Caco-2 (cell line): ENCODE data around the gene TANK. TPM values are rescaled to one million over a fixed set of nuclear protein-coding genes. Genes with fewer than 3 reads are reported as not detected.

Experiments
- BruUV-seq: library from RNA; stranded (reverse); fragments of 400-500 nt; replicated peaks from 2 replicates; lab custom pipeline; 2021; lab: Mats Ljungman, UMichigan
- CTCF ChIA-PET: fragments of 300-600 bp; sonication (Branson Sonifier 250); formaldehyde crosslinking; loops from one replicate; lab custom pipeline; 2022; ENCODE audit warnings: antibody characterized with exemption; lab: Charles Lee
- POLR2A ChIA-PET: fragments of 300-600 bp; sonication (Branson Sonifier 250); formaldehyde crosslinking; loops from one replicate; lab custom pipeline; 2022; ENCODE audit warnings: antibody characterized with exemption; lab: Charles Lee
- DNase-seq, 2 experiments: peaks; one replicate each; pipeline versions ENCODE4 v3.0.0 to v3.0.0-alpha.2; 2020 to 2022
- H3K27me3 ChIP-seq: replicated peaks from 2 replicates; pipeline ENCODE4 v1.6.0; 2011; ENCODE audit warnings: low read length; ENCODE audit not compliant: control insufficient read depth, insufficient read depth
- H3K36me3 ChIP-seq: 2 replicates; pipeline ENCODE4 v1.5.1; 2011; ENCODE audit warnings: low read length; ENCODE audit not compliant: control insufficient read depth, insufficient read depth
- H3K4me1 ChIP-seq: fragments of 250-450 bp; sonication (Bioruptor Pico); 2 replicates; pipeline ENCODE4 v1.5.1; 2020; ENCODE audit warnings: mild to moderate bottlenecking
- H3K4me3 ChIP-seq: 2 replicates; pipeline ENCODE4 v1.5.1; 2011; ENCODE audit warnings: low read depth, mild to moderate bottlenecking, control low read depth, low read length
- H3K9me3 ChIP-seq: fragments of 250-450 bp; sonication (Bioruptor Pico); 2 replicates; pipeline ENCODE4 v1.5.1; 2020; ENCODE audit warnings: mild to moderate bottlenecking, moderate library complexity
- H3K27ac Mint-ChIP-seq: one replicate; pipeline ENCODE4 v1.8.0; 2022; ENCODE audit warnings: mixed read lengths; ENCODE audit not compliant: unreplicated experiment
- H3K27me3 Mint-ChIP-seq: one replicate; pipeline ENCODE4 v1.8.0; 2022; ENCODE audit warnings: mixed read lengths; ENCODE audit not compliant: insufficient read depth, unreplicated experiment
- H3K36me3 Mint-ChIP-seq: one replicate; pipeline ENCODE4 v1.8.0; 2022; ENCODE audit warnings: mild to moderate bottlenecking, mixed read lengths; ENCODE audit not compliant: insufficient read depth, unreplicated experiment
- H3K4me1 Mint-ChIP-seq: one replicate; pipeline ENCODE4 v1.8.0; 2022; ENCODE audit warnings: low read depth, mixed read lengths; ENCODE audit not compliant: unreplicated experiment
- H3K4me3 Mint-ChIP-seq: one replicate; pipeline ENCODE4 v1.8.0; 2022; ENCODE audit warnings: mild to moderate bottlenecking, moderate library complexity, mixed read lengths; ENCODE audit not compliant: unreplicated experiment
- H3K9me3 Mint-ChIP-seq: one replicate; pipeline ENCODE4 v1.8.0; 2022; ENCODE audit warnings: mixed read lengths; ENCODE audit not compliant: unreplicated experiment
- intact Hi-C: fragments of 100-400 bp; cut with micrococcal nuclease; formaldehyde crosslinking; loops from one replicate; pipeline ENCODE4 v1.10.0; 2022; ENCODE audit not compliant: unreplicated experiment
- total RNA-seq: library from RNA; stranded (reverse); gene quantifications from 2 replicates; pipeline ENCODE4 v1.2.3, GENCODE V29; 2022
- TF ChIP-seq, protein P1 (sequence below), 2 experiments: fragments of 200-600 bp in 1 of 2; IDR thresholded peaks; 1 replicate in 1 of 2; 2 replicates in 1 of 2; pipeline versions ENCODE4 v1.5.1 to v1.8.0; 2011 to 2022; ENCODE audit warnings: antibody characterized with exemption in 1 of 2, control low read depth in 1 of 2, inconsistent platforms in 1 of 2, low read depth in 1 of 2, low read length in 1 of 2, mild to moderate bottlenecking in 1 of 2, moderate library complexity in 1 of 2; ENCODE audit not compliant: insufficient read depth in 1 of 2, severe bottlenecking in 1 of 2, unreplicated experiment in 1 of 2

The TANK gene
- total RNA-seq, 1 experiment from 2014 or later = 56.0 TPM

DNA sequence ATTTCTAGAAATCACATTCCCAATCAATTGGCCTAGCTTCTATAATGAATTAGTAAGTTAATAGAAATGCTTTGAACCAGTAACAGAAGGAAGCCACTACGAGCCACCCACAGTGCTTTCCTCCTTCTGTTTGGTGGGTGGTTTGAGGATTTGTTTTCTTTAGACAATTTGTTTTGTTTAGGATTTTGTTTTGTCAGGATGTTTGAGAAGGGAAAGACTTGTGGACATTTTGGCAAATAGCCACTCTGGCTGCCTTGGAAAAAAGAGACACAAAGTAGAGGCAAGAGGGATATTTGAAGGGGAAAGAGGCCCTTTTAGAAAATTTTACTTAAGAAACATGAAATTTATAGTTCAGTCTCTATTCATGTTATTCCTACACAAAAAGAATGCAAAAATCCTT is 47.7 kb downstream of the TANK start:
- no peaks in the 10 kb centered on the region for H3K9me3 ChIP-seq
- ChIA-PET CTCF (no interaction called here), POLR2A (no interaction called here)
- no peaks in the 10 kb centered on the region for H3K27me3 ChIP-seq
- intact Hi-C loops = no loop called here
- no peaks in the 10 kb centered on the region; the same call in 1 of the 2 replicates for H3K36me3 ChIP-seq
- Mint-ChIP-seq H3K4me3 (no peak overlapping the region), H3K27me3 (no peaks in the 10 kb centered on the region), H3K4me1 (no peaks in the 10 kb centered on the region), H3K27ac (no peak overlapping the region), H3K9me3 (no peaks in the 10 kb centered on the region), H3K36me3 (peaks cover 7% of the 10 kb centered on the region)
- H3K4me1 ChIP-seq = no peaks in the 10 kb centered on the region
- no peak for DNase-seq
- no TSS peak for BruUV-seq
- H3K4me3 ChIP-seq = no peak overlapping the region
- TF ChIP-seq, protein P1, sequence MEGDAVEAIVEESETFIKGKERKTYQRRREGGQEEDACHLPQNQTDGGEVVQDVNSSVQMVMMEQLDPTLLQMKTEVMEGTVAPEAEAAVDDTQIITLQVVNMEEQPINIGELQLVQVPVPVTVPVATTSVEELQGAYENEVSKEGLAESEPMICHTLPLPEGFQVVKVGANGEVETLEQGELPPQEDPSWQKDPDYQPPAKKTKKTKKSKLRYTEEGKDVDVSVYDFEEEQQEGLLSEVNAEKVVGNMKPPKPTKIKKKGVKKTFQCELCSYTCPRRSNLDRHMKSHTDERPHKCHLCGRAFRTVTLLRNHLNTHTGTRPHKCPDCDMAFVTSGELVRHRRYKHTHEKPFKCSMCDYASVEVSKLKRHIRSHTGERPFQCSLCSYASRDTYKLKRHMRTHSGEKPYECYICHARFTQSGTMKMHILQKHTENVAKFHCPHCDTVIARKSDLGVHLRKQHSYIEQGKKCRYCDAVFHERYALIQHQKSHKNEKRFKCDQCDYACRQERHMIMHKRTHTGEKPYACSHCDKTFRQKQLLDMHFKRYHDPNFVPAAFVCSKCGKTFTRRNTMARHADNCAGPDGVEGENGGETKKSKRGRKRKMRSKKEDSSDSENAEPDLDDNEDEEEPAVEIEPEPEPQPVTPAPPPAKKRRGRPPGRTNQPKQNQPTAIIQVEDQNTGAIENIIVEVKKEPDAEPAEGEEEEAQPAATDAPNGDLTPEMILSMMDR (IDR thresholded peaks at IDR 0.05; ENCODE audit: insufficient read depth in 1 of 2, low read depth in 1 of 2, low read length in 1 of 2, severe bottlenecking in 1 of 2, unreplicated experiment in 1 of 2) = no peak

DNA sequence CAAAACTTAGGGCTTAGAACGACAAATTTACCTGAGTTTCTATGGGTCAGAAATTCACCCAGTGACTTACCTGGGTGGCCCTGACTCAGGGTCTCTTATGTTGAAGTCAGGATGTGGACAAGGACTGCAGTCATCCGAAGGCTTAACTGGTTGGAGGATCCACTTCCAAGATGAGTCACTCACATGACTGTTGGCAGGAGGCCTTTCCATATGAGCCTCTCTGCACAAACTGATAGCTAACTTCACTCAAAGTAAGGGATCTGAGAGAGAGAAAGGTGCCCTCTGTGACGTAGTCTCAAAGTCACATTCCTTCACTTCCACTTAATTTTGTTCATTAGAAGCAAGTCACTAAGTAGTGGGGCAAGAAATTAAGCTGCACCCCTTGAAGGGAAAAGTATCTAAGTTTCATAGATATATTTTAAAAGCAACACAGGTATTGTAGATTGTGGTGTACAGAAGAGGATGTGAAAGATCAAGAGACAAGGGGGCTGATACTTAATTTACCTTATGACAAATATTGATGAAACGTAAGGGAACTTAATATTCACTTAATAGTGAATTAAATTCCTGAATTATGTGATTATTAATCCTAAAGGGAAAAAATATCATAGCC is 48.4 kb downstream of the TANK start:
- CTCF ChIA-PET = interaction anchor here (0.6 kb wide), 1 partner anchor 9 kb away, joined by 3 read pairs; no protein-coding TSS in a partner anchor
- Mint-ChIP-seq H3K36me3 (peaks cover 11% of the 10 kb centered on the region), H3K4me1 (no peaks in the 10 kb centered on the region), H3K27me3 (no peaks in the 10 kb centered on the region), H3K9me3 (no peaks in the 10 kb centered on the region), H3K4me3 (no peak overlapping the region), H3K27ac (no peak overlapping the region)
- TF ChIP-seq, protein P1 (IDR thresholded peaks at IDR 0.05; ENCODE audit: insufficient read depth in 1 of 2, low read depth in 1 of 2, low read length in 1 of 2, severe bottlenecking in 1 of 2, unreplicated experiment in 1 of 2) = no peak
- POLR2A ChIA-PET = no interaction called here
- Histone ChIP-seq H3K4me1 (no peaks in the 10 kb centered on the region), H3K9me3 (no peaks in the 10 kb centered on the region), H3K36me3 (no peaks in the 10 kb centered on the region; the same call in 1 of the 2 replicates), H3K27me3 (no peaks in the 10 kb centered on the region), H3K4me3 (no peak overlapping the region)
- no TSS peak for BruUV-seq
- intact Hi-C loops = no loop called here
- no peak for DNase-seq

DNA sequence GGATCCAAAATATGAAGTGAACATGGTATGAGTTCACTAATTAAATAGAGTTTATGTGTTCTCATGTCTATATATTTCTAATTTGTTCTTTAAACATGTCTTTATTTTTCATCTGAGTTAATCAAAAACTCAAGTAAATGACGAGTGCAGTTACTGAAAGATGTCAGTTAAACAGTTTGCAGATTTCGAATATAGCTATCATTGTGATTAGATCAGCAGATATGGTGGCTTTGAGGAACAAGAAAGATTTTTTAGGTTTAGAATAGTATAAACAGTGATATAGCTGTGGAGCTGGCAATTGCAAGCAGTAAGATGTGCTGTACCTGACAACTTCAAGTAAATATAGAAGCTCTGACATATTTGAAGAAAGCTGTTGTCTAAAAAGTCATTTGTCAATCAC is 49.7 kb downstream of the TANK start:
- ChIA-PET POLR2A (no interaction called here), CTCF (no interaction called here)
- H3K4me1 ChIP-seq = no peaks in the 10 kb centered on the region
- Mint-ChIP-seq H3K9me3 (no peaks in the 10 kb centered on the region), H3K27me3 (no peaks in the 10 kb centered on the region), H3K4me3 (no peak overlapping the region), H3K36me3 (peaks cover 11% of the 10 kb centered on the region), H3K27ac (no peak overlapping the region), H3K4me1 (no peaks in the 10 kb centered on the region)
- TF ChIP-seq, protein P1 (IDR thresholded peaks at IDR 0.05; ENCODE audit: insufficient read depth in 1 of 2, low read depth in 1 of 2, low read length in 1 of 2, severe bottlenecking in 1 of 2, unreplicated experiment in 1 of 2) = no peak
- H3K4me3 ChIP-seq = no peak overlapping the region
- H3K27me3 ChIP-seq = no peaks in the 10 kb centered on the region
- BruUV-seq = no TSS peak
- no peak for DNase-seq
- intact Hi-C loops = no loop called here
- no peaks in the 10 kb centered on the region; the same call in 1 of the 2 replicates for H3K36me3 ChIP-seq
- H3K9me3 ChIP-seq = no peaks in the 10 kb centered on the region
